Neuronal stem cell (in vitro differentiated cells): ENCODE measurements around the gene HPCAL1.
A peak's percentile ranks its signal among the peaks of the same experiment; 100 is the strongest.

Experiments
- DNase-seq: peaks from one replicate; pipeline ENCODE4 v3.0.0-alpha.2; 2013; ENCODE audit warnings: low spot score
- H2AFZ ChIP-seq: one replicate; pipeline ENCODE4 v1.6.1; 2013; ENCODE audit warnings: mild to moderate bottlenecking, low read length, inconsistent platforms
- H2AK5ac ChIP-seq: 2 replicates; pipeline ENCODE4 v1.6.1; 2013; ENCODE audit warnings: low read depth, mild to moderate bottlenecking, inconsistent platforms, low read length, moderate library complexity, mixed read lengths
- H2BK120ac ChIP-seq: 2 replicates; pipeline ENCODE4 v1.6.1; 2013; ENCODE audit warnings: low read depth, mild to moderate bottlenecking, inconsistent platforms, low read length, moderate library complexity, mixed read lengths
- H2BK12ac ChIP-seq: one replicate; pipeline ENCODE4 v1.6.1; 2013; ENCODE audit warnings: low read length, inconsistent platforms
- H2BK15ac ChIP-seq: 2 replicates; pipeline ENCODE4 v1.6.1; 2013; ENCODE audit warnings: mild to moderate bottlenecking, low read length, inconsistent platforms, mixed read lengths
- H2BK5ac ChIP-seq: one replicate; pipeline ENCODE4 v1.6.1; 2013; ENCODE audit warnings: inconsistent platforms, mild to moderate bottlenecking, low read length, moderate library complexity
- H3K14ac ChIP-seq: one replicate; pipeline ENCODE4 v1.6.1; 2013; ENCODE audit warnings: low read length, inconsistent platforms
- H3K18ac ChIP-seq: 2 replicates; pipeline ENCODE4 v1.6.1; 2013; ENCODE audit warnings: low read length, inconsistent platforms
- H3K23ac ChIP-seq: 2 replicates; pipeline ENCODE4 v1.6.1; 2013; ENCODE audit warnings: low read depth, mild to moderate bottlenecking, mixed read lengths, low read length, inconsistent platforms; ENCODE audit not compliant: poor library complexity
- H3K27ac ChIP-seq: replicated peaks from 3 replicates; pipeline ENCODE4 v1.5.1; 2013; ENCODE audit warnings: low read length, inconsistent platforms
- H3K27me3 ChIP-seq, 3 experiments: 2 replicates each; pipeline ENCODE4 v1.6.1; 2013; ENCODE audit warnings: low read length in 3 of 3, mild to moderate bottlenecking in 2 of 3, inconsistent platforms in 1 of 3, low read depth in 1 of 3, mixed read lengths in 1 of 3, moderate library complexity in 1 of 3; ENCODE audit not compliant: control insufficient read depth in 3 of 3, insufficient read depth in 3 of 3
- H3K36me3 ChIP-seq, 2 donors: replicated peaks in 1 of 2; 2 replicates each; pipeline ENCODE4 v1.6.1; 2013; ENCODE audit warnings: low read length in 2 of 2; ENCODE audit not compliant: control insufficient read depth in 2 of 2, insufficient read depth in 2 of 2
- H3K4ac ChIP-seq: 2 replicates; pipeline ENCODE4 v1.6.1; 2013; ENCODE audit warnings: inconsistent platforms, mild to moderate bottlenecking, low read length, moderate library complexity
- H3K4me1 ChIP-seq, 2 donors: 1 replicate in 1 of 2; 2 replicates in 1 of 2; pipeline ENCODE4 v1.6.1; 2013; ENCODE audit warnings: low read length in 2 of 2, low read depth in 1 of 2; ENCODE audit not compliant: control insufficient read depth in 2 of 2, insufficient read depth in 1 of 2
- H3K4me2 ChIP-seq: one replicate; pipeline ENCODE4 v1.6.1; 2013; ENCODE audit warnings: mild to moderate bottlenecking, low read length, inconsistent platforms; ENCODE audit not compliant: insufficient read depth, poor library complexity, severe bottlenecking
- H3K4me3 ChIP-seq, 2 donors: 2 replicates each; pipeline ENCODE4 v1.5.1; 2013; ENCODE audit warnings: low read length in 2 of 2, mild to moderate bottlenecking in 2 of 2, inconsistent platforms in 1 of 2, moderate library complexity in 1 of 2
- H3K79me1 ChIP-seq: one replicate; pipeline ENCODE4 v1.6.1; 2013; ENCODE audit warnings: low read depth, mild to moderate bottlenecking, inconsistent platforms, low read length, moderate library complexity
- H3K9ac ChIP-seq: one replicate; pipeline ENCODE4 v1.6.1; 2013; ENCODE audit warnings: mild to moderate bottlenecking, low read depth, low read length, inconsistent platforms; ENCODE audit not compliant: poor library complexity
- H3K9me3 ChIP-seq, 2 donors: replicated peaks in 1 of 2; 2 replicates each; pipeline versions ENCODE3 to v1.6.1; 2013; ENCODE audit warnings: low read length in 2 of 2, mild to moderate bottlenecking in 2 of 2, inconsistent platforms in 1 of 2, low read depth in 1 of 2, mixed read lengths in 1 of 2, moderate library complexity in 1 of 2; ENCODE audit not compliant: control insufficient read depth in 2 of 2, insufficient read depth in 1 of 2
- H4K8ac ChIP-seq: one replicate; pipeline ENCODE4 v1.6.1; 2013; ENCODE audit warnings: low read depth, mild to moderate bottlenecking, inconsistent platforms, low read length, moderate library complexity
- H4K91ac ChIP-seq: one replicate; pipeline ENCODE4 v1.6.1; 2013; ENCODE audit warnings: low read length, low read depth, mild to moderate bottlenecking, inconsistent platforms; ENCODE audit not compliant: poor library complexity
- WGBS, 2 donors: extraction: QIAGEN DNeasy Blood & Tissue Kit; methylation state at CpG; one replicate each; pipeline ENCODE4 v1.1.7; 2013; ENCODE audit warnings: missing lambda C conversion rate in 2 of 2, mixed read lengths in 1 of 2; ENCODE audit not compliant: insufficient read length in 2 of 2, insufficient replicate concordance in 1 of 2; ENCODE audit errors: extremely low coverage in 2 of 2; 5-methylcytosine and 5-hydroxymethylcytosine counted together

The HPCAL1 gene

DNA sequence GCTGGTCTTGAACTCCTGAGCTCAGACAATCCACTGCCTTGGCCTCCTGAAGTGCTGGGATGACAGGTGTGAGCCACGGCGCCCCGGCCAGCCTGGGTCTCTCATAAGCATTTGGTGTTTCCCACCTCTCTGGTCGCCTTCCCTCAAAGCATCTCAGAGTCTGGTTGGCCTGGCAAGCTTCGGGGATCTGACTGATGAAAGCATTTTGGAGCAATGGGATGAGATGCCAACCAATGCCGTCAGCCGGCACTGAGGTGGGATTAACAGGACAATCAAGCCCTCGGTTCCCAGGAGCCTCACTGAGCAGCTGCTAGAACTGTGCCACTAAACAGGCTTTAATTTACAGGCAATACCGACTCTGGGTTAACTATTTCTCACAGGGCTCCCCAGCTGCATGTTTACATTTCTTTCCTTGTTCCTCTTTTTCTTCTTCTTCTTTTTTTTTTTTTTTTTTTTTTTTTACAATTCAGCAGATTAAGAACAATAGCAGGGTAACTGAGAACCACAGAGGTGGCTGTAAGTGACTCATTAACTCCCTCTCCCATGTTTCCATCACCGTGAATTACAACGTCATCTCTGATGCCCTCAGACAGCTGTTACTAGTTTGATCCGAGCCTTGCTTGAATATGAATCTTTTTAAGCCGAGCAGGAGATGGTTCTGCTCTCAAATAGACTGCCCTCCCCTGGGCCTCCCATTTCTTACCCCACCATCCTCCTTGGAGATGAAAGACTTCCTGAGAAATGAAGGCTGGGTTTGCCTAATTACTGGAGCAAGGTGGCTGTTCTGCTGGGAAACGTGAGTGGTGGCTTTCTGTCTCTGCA is 107.5 kb downstream of the HPCAL1 start:
- Histone ChIP-seq H4K91ac (no peak overlapping the region), H3K27ac (no peak overlapping the region), H2BK15ac (no peak overlapping the region), H3K4me3 (no peak overlapping the region), H3K4me1 (peaks cover 1 to 2% of the 10 kb centered on the region in 2 donors), H3K9ac (no peak overlapping the region), H3K79me1 (no peaks in the 10 kb centered on the region), H2BK5ac (no peak overlapping the region), H2BK12ac (no peak overlapping the region), H3K18ac (no peak overlapping the region), H3K4me2 (no peak overlapping the region), H3K9me3 (peaks cover 5 to 6% of the 10 kb centered on the region in 2 donors), H2AFZ (no peak overlapping the region), H3K23ac (no peak overlapping the region), H3K27me3 (no peaks in the 10 kb centered on the region), H2BK120ac (no peak overlapping the region), H3K14ac (no peak overlapping the region), H2AK5ac (no peak overlapping the region), H3K4ac (no peak overlapping the region), H4K8ac (no peak overlapping the region), H3K36me3 (no peaks in the 10 kb centered on the region)
- no peak for DNase-seq
- WGBS, 2 donors = no CpG with 5 or more reads among the region's 14 CpGs

DNA sequence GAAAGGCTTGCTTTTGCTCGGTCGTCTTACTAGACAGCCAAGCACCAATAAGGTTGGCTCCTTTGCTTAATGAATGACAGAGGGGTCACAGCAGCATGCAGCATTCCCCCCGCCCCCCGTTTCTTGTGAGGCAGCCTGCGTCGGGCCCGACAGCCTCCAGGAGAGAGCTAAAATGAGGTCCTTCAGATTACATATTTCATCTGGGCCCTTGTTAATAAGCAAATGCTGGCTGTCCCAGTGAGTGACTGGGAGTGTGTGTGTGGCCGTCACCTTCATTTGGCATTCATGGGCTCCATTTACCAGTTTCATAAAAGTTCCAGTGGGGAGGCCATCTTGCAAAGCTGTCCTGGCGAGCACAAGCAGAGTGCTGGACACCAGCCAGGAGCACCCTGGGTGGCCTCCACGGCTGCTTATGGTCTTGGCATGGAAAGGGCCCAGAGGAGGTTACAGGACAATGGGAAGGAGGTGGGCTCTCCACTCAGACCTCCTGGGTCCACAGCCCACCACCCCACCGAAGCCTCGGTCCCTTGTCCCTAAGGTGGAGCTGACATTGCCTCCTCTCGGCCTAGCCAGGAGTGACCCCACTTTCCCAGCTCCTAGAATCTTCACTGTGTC is 108.2 kb downstream of the HPCAL1 start:
- Histone ChIP-seq H4K91ac (no peak overlapping the region), H3K14ac (no peak overlapping the region), H3K9ac (no peak overlapping the region), H3K4me2 (no peak overlapping the region), H3K23ac (no peak overlapping the region), H3K4me3 (no peak overlapping the region), H4K8ac (no peak overlapping the region), H3K36me3 (no peaks in the 10 kb centered on the region), H3K79me1 (no peaks in the 10 kb centered on the region), H2BK5ac (no peak overlapping the region), H3K18ac (no peak overlapping the region), H3K9me3 (peaks cover 5 to 6% of the 10 kb centered on the region in 2 donors), H3K27ac (no peak overlapping the region), H2BK12ac (no peak overlapping the region), H2BK120ac (no peak overlapping the region), H2AK5ac (no peak overlapping the region), H3K4ac (no peak overlapping the region), H2AFZ (no peak overlapping the region), H3K4me1 (peaks cover 1 to 2% of the 10 kb centered on the region in 2 donors), H3K27me3 (no peaks in the 10 kb centered on the region), H2BK15ac (peak overlapping the region; percentile 16)
- DNase-seq = no peak
- no CpG with 5 or more reads among the region's 13 CpGs for WGBS, 2 donors

DNA sequence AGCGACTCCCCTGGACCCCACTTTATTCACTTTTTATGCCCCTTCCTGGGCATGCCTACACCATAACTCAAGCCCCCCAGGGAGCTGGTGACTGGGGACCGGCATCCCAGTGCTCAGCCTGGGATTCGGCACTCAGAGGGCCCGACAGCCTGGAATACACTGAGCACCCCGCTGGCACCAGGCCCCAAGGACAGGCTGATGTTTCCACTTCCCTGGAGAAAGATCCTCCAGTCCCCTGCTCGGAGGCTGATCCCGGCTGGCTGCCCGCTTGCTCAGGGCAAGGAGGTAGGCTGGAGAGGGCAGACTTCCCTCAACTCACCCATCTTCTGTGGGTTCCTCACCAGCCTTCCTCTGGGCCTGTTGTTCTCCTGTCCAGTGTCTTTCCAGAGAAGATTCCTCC is 108.9 kb downstream of the HPCAL1 start:
- Histone ChIP-seq H3K18ac (no peak overlapping the region), H2AFZ (no peak overlapping the region), H2BK15ac (no peak overlapping the region), H3K27ac (no peak overlapping the region), H3K79me1 (no peaks in the 10 kb centered on the region), H4K8ac (no peak overlapping the region), H3K36me3 (no peaks in the 10 kb centered on the region), H3K14ac (no peak overlapping the region), H4K91ac (no peak overlapping the region), H3K4me2 (no peak overlapping the region), H2BK5ac (no peak overlapping the region), H3K27me3 (no peaks in the 10 kb centered on the region), H2BK120ac (no peak overlapping the region), H3K4me1 (peaks cover 1 to 2% of the 10 kb centered on the region in 2 donors), H3K4ac (no peak overlapping the region), H3K4me3 (no peak overlapping the region), H2BK12ac (no peak overlapping the region), H3K9ac (no peak overlapping the region), H3K9me3 (peaks cover 5 to 6% of the 10 kb centered on the region in 2 donors), H2AK5ac (no peak overlapping the region), H3K23ac (no peak overlapping the region)
- no peak for DNase-seq
- no CpG with 5 or more reads among the region's 8 CpGs for WGBS, 2 donors

DNA sequence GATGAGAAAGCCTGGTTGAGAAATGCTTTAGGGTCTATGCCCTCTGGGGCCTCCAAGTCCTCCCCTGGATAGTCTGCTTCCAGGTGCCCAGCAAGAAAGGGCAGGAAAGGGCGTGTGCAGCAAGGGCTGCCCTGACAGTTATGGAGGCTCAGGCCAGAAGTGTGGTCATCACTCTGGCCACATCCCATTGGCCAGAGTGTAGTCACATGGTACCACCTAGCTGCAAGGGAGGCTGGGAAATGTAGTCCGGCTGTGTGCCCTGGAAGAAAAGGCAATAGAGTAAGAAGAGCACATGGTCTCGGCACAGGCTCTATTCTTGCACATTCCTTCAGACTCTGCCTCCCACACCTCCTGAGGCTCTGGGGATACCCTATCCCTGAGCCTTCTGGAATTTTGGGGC is 109.7 kb downstream of the HPCAL1 start:
- Histone ChIP-seq H4K91ac (no peak overlapping the region), H2AK5ac (no peak overlapping the region), H3K9me3 (peaks cover 5 to 6% of the 10 kb centered on the region in 2 donors), H3K18ac (no peak overlapping the region), H4K8ac (no peak overlapping the region), H3K27me3 (no peaks in the 10 kb centered on the region), H3K4ac (no peak overlapping the region), H3K27ac (no peak overlapping the region), H3K23ac (no peak overlapping the region), H2AFZ (peak overlapping the region; percentile 62), H2BK120ac (no peak overlapping the region), H3K14ac (no peak overlapping the region), H3K4me3 (no peak overlapping the region), H3K9ac (no peak overlapping the region), H3K4me1 (peaks cover 1 to 2% of the 10 kb centered on the region in 2 donors), H2BK12ac (no peak overlapping the region), H2BK5ac (no peak overlapping the region), H3K79me1 (no peaks in the 10 kb centered on the region), H3K36me3 (no peaks in the 10 kb centered on the region), H2BK15ac (no peak overlapping the region), H3K4me2 (no peak overlapping the region)
- whole genome bisulfite sequencing, 2 donors = no CpG with 5 or more reads among the region's 3 CpGs
- DNase-seq = no peak
